Stimulated activated CD4-positive, alpha-beta T cell treated with anti-CD3 and anti-CD28 coated beads, Interleukin-2, amount 100 ng/mL, for 4 hours (primary cell): ENCODE data around the gene C17orf67.

ENCODE experiments used
- DNase-seq: peaks from one replicate; pipeline ENCODE4 v3.0.0-alpha.2; 2020; ENCODE audit warnings: low read depth

The C17orf67 gene

GRCh38 chr17:56833057-56833808 lies 487 bp downstream of the C17orf67 start:
- DNase-seq = peak; percentile 55

GRCh38 chr17:56832446-56832845 lies 1.3 kb downstream of the C17orf67 start:
- DNase-seq = no peak

GRCh38 chr17:56831369-56832095 lies 2.2 kb downstream of the C17orf67 start:
- no peak for DNase-seq

- DNase-seq = no peak
Observed at GRCh38 chr17:56830726-56831368, 2.9 kb downstream of the C17orf67 start.

GRCh38 chr17:56826611-56827414 lies 6.9 kb downstream of the C17orf67 start:
- DNase-seq = no peak

GRCh38 chr17:56824503-56824902 lies 9.2 kb downstream of the C17orf67 start:
- no peak for DNase-seq

GRCh38 chr17:56823848-56824247 lies 9.9 kb downstream of the C17orf67 start:
- DNase-seq = no peak

- DNase-seq = no peak
Observed at GRCh38 chr17:56822725-56823124, 11.0 kb downstream of the C17orf67 start.

- DNase-seq = no peak
Observed at GRCh38 chr17:56821847-56822534, 11.7 kb downstream of the C17orf67 start.

GRCh38 chr17:56820207-56820606 lies 13.5 kb downstream of the C17orf67 start:
- DNase-seq = no peak

- peak; percentile 62 for DNase-seq
Observed at GRCh38 chr17:56819431-56820145, 14.1 kb downstream of the C17orf67 start.

- no peak for DNase-seq
Observed at GRCh38 chr17:56819030-56819429, 14.7 kb downstream of the C17orf67 start.

GRCh38 chr17:56817066-56817465 lies 16.7 kb downstream of the C17orf67 start:
- no peak for DNase-seq

GRCh38 chr17:56815711-56816110 lies 18.0 kb downstream of the C17orf67 start:
- no peak for DNase-seq

GRCh38 chr17:56812901-56813388 lies 20.8 kb downstream of the C17orf67 start:
- no peak for DNase-seq

- no peak for DNase-seq
Observed at GRCh38 chr17:56810891-56811775, 22.6 kb downstream of the C17orf67 start.

GRCh38 chr17:56810343-56810742 lies 23.4 kb downstream of the C17orf67 start:
- no peak for DNase-seq

GRCh38 chr17:56809820-56810179 lies 23.9 kb downstream of the C17orf67 start:
- DNase-seq = no peak

- DNase-seq = no peak
Observed at GRCh38 chr17:56809106-56809819, 24.5 kb downstream of the C17orf67 start.
